SK-N-MC (cell line): ENCODE data around the gene DCLK2.

Source experiments
- DNase-seq: peaks from one replicate; pipeline ENCODE4 v3.0.0-alpha.2; 2011; ENCODE audit warnings: low read depth, low spot score
- H3K27ac ChIP-seq: fragments of 200-600 bp; sonication (generic); 2 replicates; pipeline ENCODE4 v1.5.1; 2016; ENCODE audit warnings: mixed run types
- H3K36me3 ChIP-seq: fragments of 200-600 bp; sonication (generic); 2 replicates; pipeline ENCODE4 v1.6.1; 2017; ENCODE audit warnings: antibody characterized with exemption, low read length, mixed read lengths; ENCODE audit not compliant: insufficient read depth
- H3K4me3 ChIP-seq: fragments of 200-600 bp; sonication (generic); 2 replicates; pipeline ENCODE4 v1.5.1; 2016
- H3K9ac ChIP-seq: fragments of 200-600 bp; sonication (generic); 2 replicates; pipeline ENCODE4 v1.8.0; 2017; ENCODE audit warnings: mixed run types, mixed read lengths; ENCODE audit not compliant: insufficient read length
- H3K9me3 ChIP-seq: fragments of 200-600 bp; sonication (generic); 2 replicates; pipeline ENCODE4 v1.6.1; 2017; ENCODE audit warnings: low read depth, mild to moderate bottlenecking, antibody characterized with exemption, low read length, moderate library complexity, mixed read lengths
- EZH2 ChIP-seq: fragments of 200-600 bp; sonication (generic); IDR thresholded peaks from one replicate; pipeline ENCODE4 v1.6.1; 2017; ENCODE audit warnings: antibody characterized with exemption
- FOXP2 ChIP-seq: optimal IDR thresholded peaks from 2 replicates; pipeline ENCODE3; 2011; ENCODE audit warnings: mild to moderate bottlenecking, moderate library complexity; ENCODE audit not compliant: insufficient read depth; ENCODE audit errors: extremely low read length, control extremely low read depth
- POLR2AphosphoS5 ChIP-seq: IDR thresholded peaks from 2 replicates; pipeline ENCODE4 v1.6.1; 2012; ENCODE audit warnings: mild to moderate bottlenecking, low read depth, low read length, borderline replicate concordance

The DCLK2 gene

DNA sequence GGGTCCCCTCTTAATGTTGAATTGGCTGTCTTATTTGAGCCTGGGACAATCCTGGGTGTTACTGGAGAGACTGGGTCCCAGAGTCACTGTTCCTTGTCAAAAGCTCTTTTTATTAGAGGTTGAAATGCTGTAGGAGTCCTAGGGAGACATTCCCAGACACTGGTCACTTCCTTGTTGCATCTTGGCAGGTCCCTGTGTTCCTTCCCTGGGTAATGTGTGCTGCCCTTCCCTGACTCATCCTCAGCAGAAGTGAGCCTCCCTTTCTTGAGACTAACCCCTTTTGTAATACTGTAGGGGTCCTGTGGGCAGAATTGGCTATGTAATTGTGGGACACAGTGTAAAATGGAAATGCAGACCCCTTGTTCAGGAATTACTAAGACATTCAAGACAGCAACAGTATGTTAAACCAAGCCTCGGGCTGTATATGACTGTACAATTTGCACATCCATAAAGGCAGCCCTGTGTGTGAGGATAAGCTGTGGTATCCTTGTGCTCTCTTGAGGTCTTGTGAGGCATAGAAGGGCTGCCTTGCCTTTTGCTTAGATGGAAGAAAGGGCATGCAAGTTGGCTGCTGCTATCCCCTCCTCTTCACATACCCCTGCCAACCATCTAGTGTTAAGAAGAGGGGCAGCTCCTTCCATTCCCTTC, 53.5 kb downstream of the DCLK2 start:
- no peak overlapping the region for H3K9ac ChIP-seq
- no peak overlapping the region for H3K27ac ChIP-seq
- no peaks in the 10 kb centered on the region for H3K36me3 ChIP-seq
- no peak for TF ChIP-seq EZH2
- TF ChIP-seq FOXP2, result no peak
- no peak for TF ChIP-seq POLR2AphosphoS5
- H3K9me3 ChIP-seq, result no peaks in the 10 kb centered on the region
- H3K4me3 ChIP-seq, result no peak overlapping the region
- DNase-seq, result no peak

DNA sequence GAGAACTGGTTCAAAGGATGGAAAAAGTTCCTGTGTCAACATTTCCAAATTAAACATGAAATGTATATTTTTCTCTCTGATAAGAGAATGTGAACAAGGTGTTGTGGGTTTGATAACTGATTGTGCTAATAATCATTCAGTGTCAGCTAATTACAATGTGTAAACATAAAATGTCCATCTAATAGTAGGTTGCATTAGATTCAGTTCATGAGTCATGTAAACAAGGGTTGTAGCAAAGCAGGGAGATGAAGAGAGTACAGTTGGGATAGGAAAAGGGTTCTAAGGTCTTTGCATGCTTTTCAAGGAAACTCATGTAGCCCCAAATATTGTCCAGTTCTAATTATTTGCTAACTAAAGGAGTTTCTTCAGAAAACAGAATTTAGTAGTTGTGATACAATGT, 55.4 kb downstream of the DCLK2 start:
- TF ChIP-seq FOXP2 (no peak), POLR2AphosphoS5 (no peak), EZH2 (no peak)
- DNase-seq, result no peak
- Histone ChIP-seq H3K9me3 (no peaks in the 10 kb centered on the region), H3K9ac (no peak overlapping the region), H3K27ac (no peak overlapping the region), H3K4me3 (no peak overlapping the region), H3K36me3 (no peaks in the 10 kb centered on the region)

- no peaks in the 10 kb centered on the region for H3K9me3 ChIP-seq
- no peak for TF ChIP-seq EZH2
- no peak for TF ChIP-seq POLR2AphosphoS5
- TF ChIP-seq FOXP2, result no peak
- H3K27ac ChIP-seq, result no peak overlapping the region
- no peak overlapping the region for H3K9ac ChIP-seq
- DNase-seq, result no peak
- no peaks in the 10 kb centered on the region for H3K36me3 ChIP-seq
- no peak overlapping the region for H3K4me3 ChIP-seq
These were observed 57.0 kb downstream of the DCLK2 start for GRCh38 chr4:150135134-150135772.

DNA sequence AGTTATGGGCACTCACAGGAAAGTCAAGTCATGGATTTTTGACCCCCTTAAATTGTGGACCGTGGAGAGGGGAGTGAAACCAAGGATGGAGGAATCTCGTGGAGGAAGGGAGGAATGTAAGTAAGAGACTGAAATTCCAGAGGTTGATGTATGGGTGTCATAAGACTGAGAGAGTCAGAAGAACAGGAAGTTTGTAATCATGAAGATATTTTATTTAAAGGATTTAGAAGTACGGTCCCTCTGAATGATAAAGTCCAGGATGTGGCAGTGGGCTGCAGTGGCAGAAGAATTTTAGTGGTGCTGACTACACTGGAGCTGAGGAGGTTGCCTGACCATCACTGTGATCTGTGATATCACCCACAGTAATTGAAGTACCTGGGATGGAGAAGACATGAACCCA, 57.8 kb downstream of the DCLK2 start:
- DNase-seq, result no peak
- H3K4me3 ChIP-seq, result no peak overlapping the region
- TF ChIP-seq POLR2AphosphoS5 (no peak), FOXP2 (no peak), EZH2 (no peak)
- H3K36me3 ChIP-seq, result no peaks in the 10 kb centered on the region
- H3K27ac ChIP-seq, result no peak overlapping the region
- no peaks in the 10 kb centered on the region for H3K9me3 ChIP-seq
- H3K9ac ChIP-seq, result no peak overlapping the region

DNA sequence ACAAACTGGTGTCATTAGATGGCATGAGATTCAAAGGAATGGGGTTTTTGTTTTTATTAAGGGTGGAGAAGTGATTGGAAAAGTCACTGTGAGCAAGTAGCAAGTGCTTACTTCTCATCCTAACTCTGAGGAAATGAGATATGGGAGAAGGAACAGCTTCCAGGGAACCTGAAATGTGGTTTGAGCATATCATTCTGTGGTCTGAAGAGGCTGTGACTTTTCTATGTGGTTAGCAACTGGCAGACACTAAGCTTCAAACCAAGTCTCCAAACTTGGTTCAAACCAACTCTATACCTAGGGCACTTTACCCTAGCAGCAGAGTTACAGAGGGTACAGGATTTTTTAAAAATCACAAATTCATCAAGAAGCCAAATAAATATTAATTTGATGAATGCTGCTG, 58.2 kb downstream of the DCLK2 start:
- Histone ChIP-seq H3K27ac (no peak overlapping the region), H3K9ac (no peak overlapping the region), H3K4me3 (no peak overlapping the region), H3K36me3 (no peaks in the 10 kb centered on the region), H3K9me3 (no peaks in the 10 kb centered on the region)
- DNase-seq, result no peak
- TF ChIP-seq POLR2AphosphoS5 (no peak), FOXP2 (no peak), EZH2 (no peak)

DNA sequence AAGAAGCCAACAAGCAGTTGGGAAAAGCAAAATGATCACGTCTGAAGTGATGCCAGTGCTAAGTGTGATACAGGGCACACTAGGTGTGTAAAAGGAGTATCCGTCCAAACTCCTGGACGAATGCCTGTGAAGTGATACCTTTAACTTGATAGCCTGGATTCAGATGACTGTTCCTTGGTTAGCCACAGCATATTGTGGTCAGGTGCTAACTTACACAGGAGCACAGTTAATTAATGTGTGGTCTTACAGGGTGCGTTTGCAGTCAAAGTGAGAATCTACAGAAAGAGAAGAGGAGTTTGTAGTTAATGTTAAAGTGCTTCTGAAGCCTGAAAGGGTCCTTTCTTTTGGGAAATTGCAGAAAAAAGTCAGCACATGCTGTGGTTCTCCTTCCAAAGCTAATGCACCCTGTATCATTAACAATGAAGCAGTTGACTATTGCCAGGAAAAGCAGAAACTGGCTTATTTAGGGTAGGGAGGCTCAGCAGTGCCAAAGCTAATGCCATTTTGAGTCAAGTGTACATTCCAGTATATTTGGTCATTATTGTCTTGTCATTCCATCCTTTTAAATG, 61.1 kb downstream of the DCLK2 start:
- Histone ChIP-seq H3K9me3 (no peaks in the 10 kb centered on the region; the same call in 1 of the 2 replicates), H3K4me3 (no peak overlapping the region), H3K36me3 (no peaks in the 10 kb centered on the region), H3K27ac (no peak overlapping the region), H3K9ac (no peak overlapping the region)
- DNase-seq, result no peak
- TF ChIP-seq POLR2AphosphoS5 (no peak), FOXP2 (no peak), EZH2 (no peak)

- DNase-seq, result no peak
These were observed 62.6 kb downstream of the DCLK2 start for GRCh38 chr4:150140774-150141400.

GRCh38 chr4:150141756-150142155, 63.5 kb downstream of the DCLK2 start:
- no peaks in the 10 kb centered on the region for H3K36me3 ChIP-seq
- no peak overlapping the region for H3K9ac ChIP-seq
- H3K9me3 ChIP-seq, result no peaks in the 10 kb centered on the region; the same call in 1 of the 2 replicates
- no peak overlapping the region for H3K27ac ChIP-seq
- no peak overlapping the region for H3K4me3 ChIP-seq
- TF ChIP-seq EZH2 (no peak), POLR2AphosphoS5 (no peak), FOXP2 (no peak)
- DNase-seq, result no peak

More at GRCh38 chr4:150140774-150141400, 62.6 kb downstream of the DCLK2 start:
- no peak overlapping the region for H3K4me3 ChIP-seq
- H3K9me3 ChIP-seq, result no peaks in the 10 kb centered on the region; the same call in 1 of the 2 replicates
- H3K27ac ChIP-seq, result no peak overlapping the region
- no peak overlapping the region for H3K9ac ChIP-seq
- no peak for TF ChIP-seq POLR2AphosphoS5
- TF ChIP-seq EZH2, result no peak
- no peak for TF ChIP-seq FOXP2
- no peaks in the 10 kb centered on the region for H3K36me3 ChIP-seq
